ENCODE data around the gene UMODL1.

- no peak for TF ChIP-seq CTCF (IDR thresholded peaks at IDR 0.05; ENCODE audit: borderline replicate concordance, extremely low read depth, low read length, poor library complexity, severe bottlenecking)
- TF ChIP-seq EZH2 (IDR thresholded peaks at IDR 0.05; ENCODE audit: borderline replicate concordance, low read depth, low read length, severe bottlenecking), result no peak
These were observed 117.5 kb downstream of the UMODL1 start for GRCh38 chr21:42188663-42189062.
